Glutamatergic neuron (in vitro differentiated cells): ENCODE results near the gene SIX1. TPM values are rescaled to one million over a fixed set of nuclear protein-coding genes. Genes with fewer than 3 reads are reported as not detected.

Experiments
- DNase-seq: peaks from one replicate; pipeline ENCODE4 v3.0.0; 2022
- H3K27ac Mint-ChIP-seq: one replicate; pipeline ENCODE4 v1.8.0; 2020; ENCODE audit warnings: mild to moderate bottlenecking, mixed read lengths, inconsistent platforms; ENCODE audit not compliant: unreplicated experiment
- H3K27me3 Mint-ChIP-seq: one replicate; pipeline ENCODE4 v1.8.0; 2020; ENCODE audit warnings: mild to moderate bottlenecking, moderate library complexity, mixed read lengths, inconsistent platforms; ENCODE audit not compliant: unreplicated experiment
- H3K36me3 Mint-ChIP-seq: one replicate; pipeline ENCODE4 v1.8.0; 2020; ENCODE audit warnings: mild to moderate bottlenecking, mixed read lengths, inconsistent platforms; ENCODE audit not compliant: unreplicated experiment
- H3K4me1 Mint-ChIP-seq: one replicate; pipeline ENCODE4 v1.8.0; 2020; ENCODE audit warnings: mild to moderate bottlenecking, low read depth, mixed read lengths, inconsistent platforms; ENCODE audit not compliant: unreplicated experiment
- H3K4me3 Mint-ChIP-seq: one replicate; pipeline ENCODE4 v1.8.0; 2020; ENCODE audit warnings: mild to moderate bottlenecking, mixed read lengths, inconsistent platforms; ENCODE audit not compliant: unreplicated experiment
- H3K9me3 Mint-ChIP-seq: one replicate; pipeline ENCODE4 v1.8.0; 2020; ENCODE audit warnings: mild to moderate bottlenecking, moderate library complexity, mixed read lengths, inconsistent platforms; ENCODE audit not compliant: unreplicated experiment
- CTCF ChIP-seq: fragments of 200-600 bp; sonication (generic); IDR thresholded peaks from one replicate; pipeline ENCODE4 v1.5.0; 2021; ENCODE audit not compliant: partially characterized antibody, unreplicated experiment
- total RNA-seq: library from RNA; stranded (reverse); fragmentation: NEBNext Ultra II Directional; extraction: Animal tissue kit (Norgen Biotek cat#: 25700); gene quantifications from one replicate; pipeline ENCODE4 v1.2.1, GENCODE V29; 2021; ENCODE audit not compliant: unreplicated experiment

Gene SIX1
- total RNA-seq, 1 donor from 2014 or later = 79.6 TPM

GRCh38 chr14:60649875-60650372, 647 bp upstream of the SIX1 start:
- peaks cover 49% of the 10 kb centered on the region for H3K9me3 Mint-ChIP-seq
- H3K4me1 Mint-ChIP-seq = peaks cover 43% of the 10 kb centered on the region
- H3K27ac Mint-ChIP-seq = peak overlapping the region; percentile 88
- H3K27me3 Mint-ChIP-seq = peaks cover 55% of the 10 kb centered on the region
- TF ChIP-seq CTCF = no peak
- peak; percentile 34 for DNase-seq
- H3K36me3 Mint-ChIP-seq = peaks cover 8% of the 10 kb centered on the region
- peak overlapping the region; percentile 95 for H3K4me3 Mint-ChIP-seq

DNA sequence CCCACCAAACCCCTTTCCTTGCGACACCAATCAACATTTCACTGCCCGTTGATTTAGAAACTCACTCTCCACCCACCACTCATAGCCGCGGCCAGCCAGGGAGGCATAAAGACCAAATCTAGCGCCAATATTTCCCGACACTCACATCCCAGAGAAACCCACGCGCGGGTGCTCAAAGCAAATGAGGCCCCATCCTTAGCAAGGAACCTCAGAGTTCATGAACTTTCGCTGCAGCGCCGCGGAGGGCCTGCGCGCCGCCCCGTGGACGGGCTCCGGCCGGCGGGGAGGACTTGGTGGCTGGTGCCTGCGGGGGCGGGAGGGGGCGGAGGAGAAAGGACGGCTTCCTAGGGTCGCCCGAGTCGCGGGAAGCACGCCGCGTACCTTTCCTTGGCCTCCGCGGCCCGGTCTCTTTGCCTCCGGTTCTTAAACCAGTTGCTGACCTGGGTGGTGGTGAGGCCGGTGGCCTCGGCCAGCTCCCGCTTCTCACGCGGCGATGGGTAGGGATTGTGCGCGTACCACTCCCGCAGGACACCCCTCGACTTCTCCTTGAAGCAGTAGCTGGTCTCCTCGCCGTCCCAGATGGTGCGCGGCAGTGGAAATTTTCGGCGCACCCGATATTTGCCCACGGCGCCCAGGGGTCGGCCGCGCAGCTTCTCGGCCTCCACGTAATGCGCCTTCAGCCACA, 886 bp downstream of the SIX1 start:
- no peak for TF ChIP-seq CTCF
- peaks cover 50% of the 10 kb centered on the region for H3K9me3 Mint-ChIP-seq
- peak; percentile 38 for DNase-seq
- H3K4me3 Mint-ChIP-seq = peak overlapping the region; percentile 95
- H3K27me3 Mint-ChIP-seq = peaks cover 56% of the 10 kb centered on the region
- H3K27ac Mint-ChIP-seq = peak overlapping the region; percentile 93
- H3K36me3 Mint-ChIP-seq = peaks cover 21% of the 10 kb centered on the region
- peaks cover 44% of the 10 kb centered on the region for H3K4me1 Mint-ChIP-seq

DNA sequence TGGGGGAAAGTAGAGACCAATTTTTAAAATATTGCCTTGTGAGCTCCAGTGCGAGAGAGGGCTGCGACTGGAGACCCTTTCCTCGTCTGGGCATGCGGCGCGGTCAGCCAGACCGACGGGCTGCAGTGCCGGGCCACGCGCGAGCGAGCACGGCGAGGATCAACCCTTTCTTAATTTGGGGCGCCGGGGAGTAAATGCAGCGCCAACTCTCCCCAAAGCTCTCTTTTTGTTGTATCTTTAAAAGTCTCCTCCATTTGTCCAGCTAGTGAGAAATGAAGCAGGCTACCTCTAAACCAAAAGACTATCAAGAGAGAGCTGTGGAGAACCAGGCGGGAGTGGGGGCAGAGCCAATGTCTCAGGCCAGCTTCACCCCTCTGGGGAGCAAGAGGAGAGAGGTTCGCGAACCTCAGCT, 1.4 kb downstream of the SIX1 start:
- H3K4me3 Mint-ChIP-seq = peak overlapping the region; percentile 95
- peaks cover 56% of the 10 kb centered on the region for H3K27me3 Mint-ChIP-seq
- H3K4me1 Mint-ChIP-seq = peaks cover 41% of the 10 kb centered on the region
- no peak for DNase-seq
- H3K9me3 Mint-ChIP-seq = peaks cover 49% of the 10 kb centered on the region
- TF ChIP-seq CTCF = no peak
- H3K36me3 Mint-ChIP-seq = peaks cover 23% of the 10 kb centered on the region
- peak overlapping the region; percentile 93 for H3K27ac Mint-ChIP-seq

- TF ChIP-seq CTCF = no peak
- Mint-ChIP-seq H3K27ac (peak overlapping the region; percentile 93), H3K36me3 (peaks cover 23% of the 10 kb centered on the region), H3K9me3 (peaks cover 52% of the 10 kb centered on the region), H3K4me1 (peaks cover 41% of the 10 kb centered on the region), H3K27me3 (peaks cover 60% of the 10 kb centered on the region), H3K4me3 (peak overlapping the region; percentile 95)
- peak; percentile 41 for DNase-seq
Observed at GRCh38 chr14:60647081-60647836, 2.0 kb downstream of the SIX1 start.
